GM12878 (cell line): ENCODE results near the gene LRRC73. TPM values are rescaled to one million over a fixed set of nuclear protein-coding genes. Genes with fewer than 3 reads are reported as not detected.
A peak's percentile ranks its signal among the peaks of the same experiment; 100 is the strongest.

ENCODE experiments used
- ATAC-seq: fragments of 200-7000 bp; cut with Tn5 transposase; 3 replicates; pipeline ENCODE4 v1.9.1; 2020; ENCODE audit warnings: mild to moderate bottlenecking, moderate library complexity
- BruUV-seq: library from RNA; stranded (reverse); fragments of 400-500 nt; replicated peaks from 2 replicates; lab custom pipeline; 2021; lab: Mats Ljungman, UMichigan
- CTCF ChIA-PET: fragments of 300-600 bp; sonication (Branson Sonifier 250); formaldehyde crosslinking; extraction: SDS; loops from one replicate; lab custom pipeline; 2021; ENCODE audit warnings: inconsistent platforms; lab: Yijun Ruan, JAX
- POLR2A ChIA-PET: fragments of 350-600 bp; formaldehyde crosslinking; extraction: SDS; loops from one replicate; lab custom pipeline; 2021; ENCODE audit warnings: inconsistent platforms; lab: Charles Lee
- RAD21 ChIA-PET: fragments of 300-600 bp; sonication (Branson Sonifier 250); formaldehyde crosslinking; loops from one replicate; lab custom pipeline; 2023; ENCODE audit warnings: antibody characterized with exemption; ENCODE audit not compliant: unreplicated experiment; lab: Charles Lee
- SMC1A ChIA-PET: fragments of 300-600 bp; sonication (Branson Sonifier 250); formaldehyde crosslinking; loops from one replicate; lab custom pipeline; 2023; ENCODE audit not compliant: unreplicated experiment, uncharacterized antibody; lab: Charles Lee
- DNase-seq: peaks from one replicate; pipeline ENCODE4 v3.0.0-alpha.2; 2011; ENCODE audit warnings: low read depth, low spot score
- FAIRE-seq: peaks from 3 replicates; lab custom pipeline; 2011; peaks lifted over from hg19 to GRCh38; lab: Jason Lieb, UNC
- H2AFZ ChIP-seq: 2 replicates; pipeline ENCODE4 v1.6.0; 2011; ENCODE audit warnings: low read depth, low read length, control low read depth; ENCODE audit not compliant: control insufficient read depth
- H3K27ac ChIP-seq: 2 replicates; pipeline ENCODE4 v1.5.1; 2011; ENCODE audit warnings: control low read depth; ENCODE audit not compliant: control insufficient read depth, insufficient read depth
- H3K27me3 ChIP-seq, 2 experiments: replicated peaks in 1 of 2; 2 replicates each; pipeline versions ENCODE4 v1.6.0 to v1.6.1; 2011; ENCODE audit warnings: low read length in 1 of 2; ENCODE audit not compliant: control insufficient read depth in 2 of 2, insufficient read depth in 2 of 2
- H3K36me3 ChIP-seq, 2 experiments: 2 replicates each; pipeline ENCODE4 v1.5.1; 2011; ENCODE audit warnings: low read length in 1 of 2; ENCODE audit not compliant: control insufficient read depth in 2 of 2, insufficient read depth in 2 of 2
- H3K4me1 ChIP-seq: 2 replicates; pipeline ENCODE4 v1.6.1; 2011; ENCODE audit warnings: mild to moderate bottlenecking, low read length, moderate library complexity, mixed read lengths; ENCODE audit not compliant: control insufficient read depth, insufficient read depth
- H3K4me2 ChIP-seq: 2 replicates; pipeline ENCODE4 v1.6.0; 2011; ENCODE audit warnings: control low read depth; ENCODE audit not compliant: control insufficient read depth, insufficient read depth
- H3K4me3 ChIP-seq: fragments of 200-600 bp; sonication (generic); 2 replicates; pipeline ENCODE4 v1.5.1; 2016
- H3K79me2 ChIP-seq: 2 replicates; pipeline ENCODE4 v1.6.0; 2011; ENCODE audit warnings: low read length; ENCODE audit not compliant: control insufficient read depth, insufficient read depth
- H3K9ac ChIP-seq: 2 replicates; pipeline ENCODE4 v1.8.0; 2011; ENCODE audit warnings: low read length, control low read depth, mixed read lengths; ENCODE audit not compliant: control insufficient read depth, insufficient read depth
- H3K9me3 ChIP-seq: replicated peaks from 3 replicates; pipeline ENCODE4 v1.5.1; 2011; ENCODE audit warnings: mild to moderate bottlenecking, low read length; ENCODE audit not compliant: control insufficient read depth, insufficient read depth
- H4K20me1 ChIP-seq: 2 replicates; pipeline ENCODE4 v1.6.0; 2011; ENCODE audit not compliant: control insufficient read depth, insufficient read depth
- ASH2L ChIP-seq: fragments of 300-600, 200-600 bp; sonication (generic); IDR thresholded peaks from 2 replicates; pipeline ENCODE4 v1.6.1; 2017; ENCODE audit warnings: low read depth, mild to moderate bottlenecking, borderline replicate concordance
- ESRRA ChIP-seq: IDR thresholded peaks from 2 replicates; pipeline ENCODE4 v1.6.1; 2012; ENCODE audit warnings: mild to moderate bottlenecking, low read length, improper control_type of control experiment
- ETV6 ChIP-seq, 2 experiments: fragments of 450-650 bp in 1 of 2; IDR thresholded peaks in 1 of 2; conservative IDR thresholded peaks in 1 of 2; 2 replicates each; pipeline ENCODE4 v1.6.1; 2014; ENCODE audit warnings: antibody characterized with exemption in 1 of 2, borderline replicate concordance in 1 of 2, low read depth in 1 of 2, mild to moderate bottlenecking in 1 of 2, moderate library complexity in 1 of 2
- FOXK2 ChIP-seq: fragments of 450-650 bp; IDR thresholded peaks from 2 replicates; pipeline ENCODE4 v1.6.1; 2017; ENCODE audit warnings: mild to moderate bottlenecking, moderate library complexity
- IRF4 ChIP-seq: IDR thresholded peaks from 2 replicates; pipeline ENCODE4 v1.6.1; 2011; ENCODE audit warnings: low read depth, low read length
- MTA3 ChIP-seq: IDR thresholded peaks from 2 replicates; pipeline ENCODE4 v1.6.1; 2012; ENCODE audit warnings: low read length, inconsistent platforms, borderline replicate concordance
- NFXL1 ChIP-seq: fragments of 450-650 bp; IDR thresholded peaks from 2 replicates; pipeline ENCODE4 v1.6.1; 2017; ENCODE audit warnings: antibody characterized with exemption, mild to moderate bottlenecking, borderline replicate concordance
- RUNX3 ChIP-seq: IDR thresholded peaks from 2 replicates; pipeline ENCODE4 v1.6.1; 2012; ENCODE audit warnings: low read length, inconsistent platforms
- SP1 ChIP-seq: IDR thresholded peaks from one replicate; pipeline ENCODE4 v1.6.1; 2011; ENCODE audit warnings: low read depth, low read length
- SREBF1 ChIP-seq: IDR thresholded peaks from 2 replicates; pipeline ENCODE4 v1.6.1; 2012; ENCODE audit warnings: mild to moderate bottlenecking, low read length
- YY1 ChIP-seq: IDR thresholded peaks from 2 replicates; pipeline ENCODE4 v1.6.1; 2011; ENCODE audit warnings: low read depth, mild to moderate bottlenecking, low read length
- ZBED1 ChIP-seq: IDR thresholded peaks from 2 replicates; pipeline ENCODE4 v1.6.1; 2016; ENCODE audit warnings: borderline replicate concordance
- WGBS: methylation state at CpG from one replicate; pipeline ENCODE4 v1.1.6; 2016; ENCODE audit warnings: low lambda C conversion rate; ENCODE audit not compliant: insufficient replicate concordance, insufficient coverage; ENCODE audit errors: missing lambda C conversion rate; 5-methylcytosine and 5-hydroxymethylcytosine counted together
- in situ Hi-C: fragments of 300-500 bp; cut with MboI; formaldehyde crosslinking; loops from 9 replicates; pipeline ENCODE4 v1.14.3; 2018; ENCODE audit warnings: mixed read lengths
- intact Hi-C: fragments of 100-400 bp; cut with micrococcal nuclease; formaldehyde crosslinking; loops from one replicate; pipeline ENCODE4 v1.14.2; 2022; ENCODE audit not compliant: unreplicated experiment
- polyA plus RNA-seq, 11 experiments: library from polyadenylated mRNA; depleted of rRNA in 4 of 11; unstranded in 6 of 11; stranded (reverse) in 5 of 11; fragments of >200 nt; fragmentation: Nextera tagmentation in 4 of 11; fragmentation: Illumina TruSeq in 1 of 11; extraction: Ambion mirVana in 4 of 11; extraction: Trizol in 1 of 11; gene quantifications; 1 replicate in 1 of 11; 2 replicates in 10 of 11; pipeline versions ENCODE4 v1.2.1 to v1.2.3, GENCODE V29; 2011 to 2016; ENCODE audit warnings: inconsistent platforms in 2 of 11, missing spikeins in 2 of 11, low read depth in 1 of 11
- total RNA-seq, 4 experiments: library from RNA; depleted of rRNA in 3 of 4; stranded (reverse); fragments of >200 nt in 3 of 4; fragmentation: Illumina TruSeq in 1 of 4; extraction: Trizol in 1 of 4; gene quantifications; 2 replicates each; pipeline versions ENCODE4 v1.2.1 to v1.2.3, GENCODE V29; 2013 to 2021
- TF ChIP-seq, protein P1 (sequence below): fragments of 150-350 bp; IDR thresholded peaks from 2 replicates; pipeline ENCODE4 v1.6.1; 2016; ENCODE audit warnings: low read depth, low read length
- TF ChIP-seq, protein P2 (sequence below): IDR thresholded peaks from 2 replicates; pipeline ENCODE4 v1.6.1; 2011; ENCODE audit warnings: borderline replicate concordance, low read depth, mild to moderate bottlenecking, moderate library complexity, mixed read lengths, low read length; ENCODE audit not compliant: insufficient read depth; ENCODE audit errors: extremely low read length
- TF ChIP-seq, protein P3 (sequence below): fragments of 450-650 bp; IDR thresholded peaks from 2 replicates; pipeline ENCODE4 v1.6.1; 2016; ENCODE audit warnings: mild to moderate bottlenecking

LRRC73 gene
- total and polyA plus RNA-seq, 10 of the 15 experiments (the other 5 are each of a cell fraction or from before 2014, with no cell fraction given) = 0.13 TPM; not detected in 9

DNA sequence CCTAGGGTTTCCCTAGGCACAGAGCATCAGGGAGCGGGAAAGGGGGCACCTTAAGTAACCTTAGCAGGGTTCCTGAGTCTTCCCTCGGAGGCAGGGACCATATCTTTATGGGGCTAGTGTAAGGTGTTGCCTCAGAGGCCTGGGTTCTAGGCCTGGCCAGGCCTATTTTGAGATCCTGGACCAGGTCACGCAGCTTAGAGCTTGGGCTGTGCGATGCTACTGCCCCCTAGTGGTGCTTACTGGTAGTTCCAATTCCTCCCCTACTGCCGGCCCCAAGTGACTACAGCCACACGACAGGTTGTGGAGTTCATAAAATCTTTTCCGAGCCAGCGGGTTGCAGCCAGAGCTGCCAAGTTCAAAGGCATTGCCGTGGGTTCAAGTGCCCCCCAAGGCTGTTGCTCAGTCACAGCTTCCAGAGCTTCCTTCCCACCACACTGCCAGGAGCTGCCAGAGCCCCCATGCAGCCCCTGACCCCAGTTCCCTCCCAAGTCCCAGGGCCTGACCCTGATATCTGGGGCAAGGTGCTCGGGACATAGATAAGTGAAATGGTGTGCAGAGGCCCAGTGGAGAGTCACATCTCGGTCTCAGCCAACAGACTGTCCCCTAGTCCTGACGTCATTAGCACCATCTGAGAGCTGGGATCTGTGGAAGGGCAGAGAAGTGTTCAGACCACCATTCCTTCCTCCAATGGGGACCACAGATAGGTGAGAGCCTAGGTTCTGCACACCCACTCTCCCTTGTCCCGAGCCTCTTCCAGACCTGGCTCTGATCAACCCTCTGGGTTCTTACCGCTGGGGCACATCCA, 3.3 kb downstream of the LRRC73 start:
- RAD21 ChIA-PET = interaction anchor here (0.6 to 3.3 kb wide), 24 partner anchors 10 to 502 kb away, joined by 3 to 44 read pairs (median 4); partner anchors contain the start of genes DLK2, DNPH1, POLR1C and YIPF3
- DNase-seq (peak; percentile 51), ATAC-seq (peak; percentile 87), FAIRE-seq (peak; percentile 94)
- peaks cover 0 to 2% of the 10 kb centered on the region in 2 experiments; a peak in 1 of 4 replicates for H3K27me3 ChIP-seq
- no peaks in the 10 kb centered on the region for H3K79me2 ChIP-seq
- no peak overlapping the region for H3K4me3 ChIP-seq
- in situ Hi-C loops (loop anchor here (5.0 kb wide), 1 partner anchor 250 kb away; no protein-coding TSS in a partner anchor), intact Hi-C loops (loop anchor here (1.0 to 5.0 kb wide), 3 partner anchors 52 to 244 kb away; partner anchors contain the start of gene DLK2)
- CTCF ChIA-PET = interaction anchor here (0.6 to 6.8 kb wide), 68 partner anchors 8 to 572 kb away, joined by 3 to 70 read pairs (median 5); partner anchors contain the start of genes ABCC10, CRIP3, DLK2 and PEX6
- no peak overlapping the region for H3K4me2 ChIP-seq
- H3K4me1 ChIP-seq = peaks cover 4% of the 10 kb centered on the region; the same call in 1 of the 2 replicates
- H3K9me3 ChIP-seq = no peaks in the 10 kb centered on the region
- H3K36me3 ChIP-seq = peaks cover 9 to 25% of the 10 kb centered on the region in 2 experiments; a peak in 3 of 4 replicates
- no peak overlapping the region for H3K27ac ChIP-seq
- no peaks in the 10 kb centered on the region for H4K20me1 ChIP-seq
- no TSS peak for BruUV-seq
- 17% methylated on average over 14 of the region's 14 CpGs for WGBS
- POLR2A ChIA-PET = interaction anchor here (0.5 to 2.0 kb wide), 6 partner anchors 10 to 366 kb away, joined by 3 to 9 read pairs (median 4); partner anchors contain the start of genes POLR1C and YIPF3
- no peak overlapping the region for H2AFZ ChIP-seq
- SMC1A ChIA-PET = interaction anchor here (0.6 to 3.4 kb wide), 26 partner anchors 11 to 364 kb away, joined by 3 to 16 read pairs (median 4); partner anchors contain the start of genes DLK2, POLR1C and YIPF3
- H3K9ac ChIP-seq = no peak overlapping the region
- TF ChIP-seq SP1 = no peak
- TF ChIP-seq IRF4 = 0 out of 2 replicates have a peak, but pooled peaks have one; percentile 36
- 0 out of 2 replicates have a peak, but pooled peaks have one; percentile 9 for TF ChIP-seq RUNX3
- TF ChIP-seq SREBF1 = no peak
- TF ChIP-seq, protein P1, sequence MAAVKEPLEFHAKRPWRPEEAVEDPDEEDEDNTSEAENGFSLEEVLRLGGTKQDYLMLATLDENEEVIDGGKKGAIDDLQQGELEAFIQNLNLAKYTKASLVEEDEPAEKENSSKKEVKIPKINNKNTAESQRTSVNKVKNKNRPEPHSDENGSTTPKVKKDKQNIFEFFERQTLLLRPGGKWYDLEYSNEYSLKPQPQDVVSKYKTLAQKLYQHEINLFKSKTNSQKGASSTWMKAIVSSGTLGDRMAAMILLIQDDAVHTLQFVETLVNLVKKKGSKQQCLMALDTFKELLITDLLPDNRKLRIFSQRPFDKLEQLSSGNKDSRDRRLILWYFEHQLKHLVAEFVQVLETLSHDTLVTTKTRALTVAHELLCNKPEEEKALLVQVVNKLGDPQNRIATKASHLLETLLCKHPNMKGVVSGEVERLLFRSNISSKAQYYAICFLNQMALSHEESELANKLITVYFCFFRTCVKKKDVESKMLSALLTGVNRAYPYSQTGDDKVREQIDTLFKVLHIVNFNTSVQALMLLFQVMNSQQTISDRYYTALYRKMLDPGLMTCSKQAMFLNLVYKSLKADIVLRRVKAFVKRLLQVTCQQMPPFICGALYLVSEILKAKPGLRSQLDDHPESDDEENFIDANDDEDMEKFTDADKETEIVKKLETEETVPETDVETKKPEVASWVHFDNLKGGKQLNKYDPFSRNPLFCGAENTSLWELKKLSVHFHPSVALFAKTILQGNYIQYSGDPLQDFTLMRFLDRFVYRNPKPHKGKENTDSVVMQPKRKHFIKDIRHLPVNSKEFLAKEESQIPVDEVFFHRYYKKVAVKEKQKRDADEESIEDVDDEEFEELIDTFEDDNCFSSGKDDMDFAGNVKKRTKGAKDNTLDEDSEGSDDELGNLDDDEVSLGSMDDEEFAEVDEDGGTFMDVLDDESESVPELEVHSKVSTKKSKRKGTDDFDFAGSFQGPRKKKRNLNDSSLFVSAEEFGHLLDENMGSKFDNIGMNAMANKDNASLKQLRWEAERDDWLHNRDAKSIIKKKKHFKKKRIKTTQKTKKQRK = no peak
- TF ChIP-seq ZBED1 = no peak
- TF ChIP-seq ESRRA = no peak
- peak; percentile 52; the same call in 1 of the 2 replicates for TF ChIP-seq YY1
- no peak for TF ChIP-seq ASH2L
- no peak for TF ChIP-seq MTA3
- TF ChIP-seq, protein P2, sequence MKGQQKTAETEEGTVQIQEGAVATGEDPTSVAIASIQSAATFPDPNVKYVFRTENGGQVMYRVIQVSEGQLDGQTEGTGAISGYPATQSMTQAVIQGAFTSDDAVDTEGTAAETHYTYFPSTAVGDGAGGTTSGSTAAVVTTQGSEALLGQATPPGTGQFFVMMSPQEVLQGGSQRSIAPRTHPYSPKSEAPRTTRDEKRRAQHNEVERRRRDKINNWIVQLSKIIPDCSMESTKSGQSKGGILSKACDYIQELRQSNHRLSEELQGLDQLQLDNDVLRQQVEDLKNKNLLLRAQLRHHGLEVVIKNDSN = no peak
- TF ChIP-seq FOXK2 = no peak
- TF ChIP-seq NFXL1 = no peak
- TF ChIP-seq, protein P3, sequence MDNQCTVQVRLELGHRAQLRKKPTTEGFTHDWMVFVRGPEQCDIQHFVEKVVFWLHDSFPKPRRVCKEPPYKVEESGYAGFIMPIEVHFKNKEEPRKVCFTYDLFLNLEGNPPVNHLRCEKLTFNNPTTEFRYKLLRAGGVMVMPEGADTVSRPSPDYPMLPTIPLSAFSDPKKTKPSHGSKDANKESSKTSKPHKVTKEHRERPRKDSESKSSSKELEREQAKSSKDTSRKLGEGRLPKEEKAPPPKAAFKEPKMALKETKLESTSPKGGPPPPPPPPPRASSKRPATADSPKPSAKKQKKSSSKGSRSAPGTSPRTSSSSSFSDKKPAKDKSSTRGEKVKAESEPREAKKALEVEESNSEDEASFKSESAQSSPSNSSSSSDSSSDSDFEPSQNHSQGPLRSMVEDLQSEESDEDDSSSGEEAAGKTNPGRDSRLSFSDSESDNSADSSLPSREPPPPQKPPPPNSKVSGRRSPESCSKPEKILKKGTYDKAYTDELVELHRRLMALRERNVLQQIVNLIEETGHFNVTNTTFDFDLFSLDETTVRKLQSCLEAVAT = no peak
- TF ChIP-seq ETV6 (conservative IDR thresholded peaks at IDR 0.05 in 1 of 2, IDR thresholded peaks at IDR 0.05 in 1 of 2; ENCODE audit: borderline replicate concordance in 1 of 2, low read depth in 1 of 2) = no peak
